HepG2 (cell line): ENCODE data around the gene ULBP2. TPM values are rescaled to one million over a fixed set of nuclear protein-coding genes. Genes with fewer than 3 reads are reported as not detected.

ENCODE experiments used
- ARID3A ChIP-seq: IDR thresholded peaks from 2 replicates; pipeline ENCODE4 v1.6.1; 2012; ENCODE audit warnings: low read depth, low read length, improper control_type of control experiment
- ATRX ChIP-seq: sonication (generic); formaldehyde crosslinking; IDR thresholded peaks from 2 replicates; pipeline ENCODE4 v1.4.0; 2020; ENCODE audit warnings: missing genetic modification reagents, borderline replicate concordance
- CBX5 ChIP-seq: sonication (generic); formaldehyde crosslinking; IDR thresholded peaks from 2 replicates; pipeline ENCODE4 v1.4.0; 2020; ENCODE audit warnings: missing genetic modification reagents, borderline replicate concordance
- CREB1 ChIP-seq, 2 experiments: fragments of 450-650 bp in 1 of 2; IDR thresholded peaks; 2 replicates each; pipeline ENCODE4 v1.6.1; 2016 to 2017; ENCODE audit warnings: control low read depth in 1 of 2, mild to moderate bottlenecking in 1 of 2, missing compliant biosample characterization in 1 of 2, missing genetic modification characterization in 1 of 2
- DBP ChIP-seq: sonication (generic); formaldehyde crosslinking; IDR thresholded peaks from 2 replicates; pipeline ENCODE4 v1.4.0; 2020; ENCODE audit warnings: missing genetic modification reagents; ENCODE audit errors: not compliant biosample characterization
- GATAD2A ChIP-seq: IDR thresholded peaks from 2 replicates; pipeline ENCODE4 v1.6.1; 2016
- LCORL ChIP-seq, 2 experiments: fragments of 450-650 bp in 1 of 2; sonication (generic) in 1 of 2; formaldehyde crosslinking in 1 of 2; IDR thresholded peaks; 2 replicates each; pipeline versions ENCODE4 v1.5.0 to v1.6.1; 2017 to 2020; ENCODE audit warnings: antibody characterized with exemption in 1 of 2, missing genetic modification reagents in 1 of 2
- NBN ChIP-seq: fragments of 450-650 bp; conservative IDR thresholded peaks from 2 replicates; pipeline ENCODE4 v1.6.1; 2017
- PHF5A ChIP-seq: IDR thresholded peaks from one replicate; pipeline ENCODE4 v1.6.1; 2018; ENCODE audit warnings: low read depth, missing genetic modification reagents; ENCODE audit not compliant: unreplicated experiment
- SP1 ChIP-seq, 2 experiments: fragments of 450-650 bp in 1 of 2; sonication (generic) in 1 of 2; formaldehyde crosslinking in 1 of 2; IDR thresholded peaks; 2 replicates each; pipeline versions ENCODE4 v1.4.0 to v1.6.1; 2016 to 2020; ENCODE audit warnings: missing genetic modification reagents in 1 of 2
- THRA ChIP-seq: sonication (generic); formaldehyde crosslinking; IDR thresholded peaks from 2 replicates; pipeline ENCODE4 v1.4.0; 2020; ENCODE audit warnings: missing genetic modification reagents, borderline replicate concordance
- ZNF282 ChIP-seq: fragments of 450-650 bp; IDR thresholded peaks from 2 replicates; pipeline ENCODE4 v1.6.1; 2018; ENCODE audit not compliant: partially characterized antibody
- ZNF562 ChIP-seq: sonication (generic); formaldehyde crosslinking; IDR thresholded peaks from 2 replicates; pipeline ENCODE4 v1.8.0; 2022; ENCODE audit warnings: missing genetic modification reagents, borderline replicate concordance
- polyA plus RNA-seq, 8 experiments: library from polyadenylated mRNA; depleted of rRNA in 3 of 8; stranded (reverse) in 7 of 8; unstranded in 1 of 8; fragments of >200 nt; fragmentation: Illumina TruSeq in 4 of 8; extraction: Trizol in 4 of 8; gene quantifications; 2 replicates each; pipeline versions ENCODE4 v1.2.1 to v1.2.3, GENCODE V29; 2011 to 2016; ENCODE audit warnings: low read depth in 4 of 8, missing spikeins in 1 of 8, mixed read lengths in 1 of 8; ENCODE audit not compliant: insufficient read depth in 1 of 8
- total RNA-seq, 5 experiments: library from RNA; depleted of rRNA; stranded (reverse); fragments of >200 nt; fragmentation: Illumina TruSeq; extraction: Trizol; gene quantifications; 2 replicates each; pipeline ENCODE4 v1.2.3, GENCODE V29; 2016; ENCODE audit warnings: low read depth in 1 of 5
- TF ChIP-seq, protein P1 (sequence below): sonication (generic); formaldehyde crosslinking; IDR thresholded peaks from 2 replicates; pipeline ENCODE4 v1.5.0; 2020; ENCODE audit warnings: mild to moderate bottlenecking, missing genetic modification reagents, moderate library complexity
- TF ChIP-seq, protein P2 (sequence below): sonication (generic); formaldehyde crosslinking; IDR thresholded peaks from 2 replicates; pipeline ENCODE4 v1.4.0; 2020; ENCODE audit warnings: missing genetic modification reagents, borderline replicate concordance

The ULBP2 gene
- total and polyA plus RNA-seq, 2 of the 13 experiments (the other 11 are each of a cell fraction or from before 2014, with no cell fraction given) = not detected

- TF ChIP-seq THRA (CRISPR knock-in tag) (no peak), NBN (0 out of 2 replicates have a peak, but pooled peaks have one; percentile 89), ATRX (no peak), ZNF282 (peak; percentile 90), DBP (CRISPR knock-in tag) (no peak), CBX5 (CRISPR knock-in tag) (no peak), SP1 (IDR thresholded peaks at IDR 0.05) (0 out of 2 replicates have a peak, but pooled peaks have one; percentile 34), SP1 (CRISPR knock-in tag; IDR thresholded peaks at IDR 0.05) (no peak), ZNF562 (CRISPR knock-in tag) (peak; percentile 20; the same call in 1 of the 2 replicates), LCORL (IDR thresholded peaks at IDR 0.05) (peak; percentile 34; the same call in 1 of the 2 replicates), LCORL (CRISPR knock-in tag; IDR thresholded peaks at IDR 0.05) (no peak), PHF5A (CRISPR knock-in tag) (no peak), CREB1 (IDR thresholded peaks at IDR 0.05) (peak; percentile 92), CREB1 (CRISPR knock-in tag; IDR thresholded peaks at IDR 0.05) (no peak), ARID3A (peak; percentile 84), GATAD2A (CRISPR knock-in tag) (0 out of 2 replicates have a peak, but pooled peaks have one; percentile 19)
- TF ChIP-seq, protein P1, sequence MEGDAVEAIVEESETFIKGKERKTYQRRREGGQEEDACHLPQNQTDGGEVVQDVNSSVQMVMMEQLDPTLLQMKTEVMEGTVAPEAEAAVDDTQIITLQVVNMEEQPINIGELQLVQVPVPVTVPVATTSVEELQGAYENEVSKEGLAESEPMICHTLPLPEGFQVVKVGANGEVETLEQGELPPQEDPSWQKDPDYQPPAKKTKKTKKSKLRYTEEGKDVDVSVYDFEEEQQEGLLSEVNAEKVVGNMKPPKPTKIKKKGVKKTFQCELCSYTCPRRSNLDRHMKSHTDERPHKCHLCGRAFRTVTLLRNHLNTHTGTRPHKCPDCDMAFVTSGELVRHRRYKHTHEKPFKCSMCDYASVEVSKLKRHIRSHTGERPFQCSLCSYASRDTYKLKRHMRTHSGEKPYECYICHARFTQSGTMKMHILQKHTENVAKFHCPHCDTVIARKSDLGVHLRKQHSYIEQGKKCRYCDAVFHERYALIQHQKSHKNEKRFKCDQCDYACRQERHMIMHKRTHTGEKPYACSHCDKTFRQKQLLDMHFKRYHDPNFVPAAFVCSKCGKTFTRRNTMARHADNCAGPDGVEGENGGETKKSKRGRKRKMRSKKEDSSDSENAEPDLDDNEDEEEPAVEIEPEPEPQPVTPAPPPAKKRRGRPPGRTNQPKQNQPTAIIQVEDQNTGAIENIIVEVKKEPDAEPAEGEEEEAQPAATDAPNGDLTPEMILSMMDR (CRISPR knock-in tag) = peak; percentile 84
- TF ChIP-seq, protein P2, sequence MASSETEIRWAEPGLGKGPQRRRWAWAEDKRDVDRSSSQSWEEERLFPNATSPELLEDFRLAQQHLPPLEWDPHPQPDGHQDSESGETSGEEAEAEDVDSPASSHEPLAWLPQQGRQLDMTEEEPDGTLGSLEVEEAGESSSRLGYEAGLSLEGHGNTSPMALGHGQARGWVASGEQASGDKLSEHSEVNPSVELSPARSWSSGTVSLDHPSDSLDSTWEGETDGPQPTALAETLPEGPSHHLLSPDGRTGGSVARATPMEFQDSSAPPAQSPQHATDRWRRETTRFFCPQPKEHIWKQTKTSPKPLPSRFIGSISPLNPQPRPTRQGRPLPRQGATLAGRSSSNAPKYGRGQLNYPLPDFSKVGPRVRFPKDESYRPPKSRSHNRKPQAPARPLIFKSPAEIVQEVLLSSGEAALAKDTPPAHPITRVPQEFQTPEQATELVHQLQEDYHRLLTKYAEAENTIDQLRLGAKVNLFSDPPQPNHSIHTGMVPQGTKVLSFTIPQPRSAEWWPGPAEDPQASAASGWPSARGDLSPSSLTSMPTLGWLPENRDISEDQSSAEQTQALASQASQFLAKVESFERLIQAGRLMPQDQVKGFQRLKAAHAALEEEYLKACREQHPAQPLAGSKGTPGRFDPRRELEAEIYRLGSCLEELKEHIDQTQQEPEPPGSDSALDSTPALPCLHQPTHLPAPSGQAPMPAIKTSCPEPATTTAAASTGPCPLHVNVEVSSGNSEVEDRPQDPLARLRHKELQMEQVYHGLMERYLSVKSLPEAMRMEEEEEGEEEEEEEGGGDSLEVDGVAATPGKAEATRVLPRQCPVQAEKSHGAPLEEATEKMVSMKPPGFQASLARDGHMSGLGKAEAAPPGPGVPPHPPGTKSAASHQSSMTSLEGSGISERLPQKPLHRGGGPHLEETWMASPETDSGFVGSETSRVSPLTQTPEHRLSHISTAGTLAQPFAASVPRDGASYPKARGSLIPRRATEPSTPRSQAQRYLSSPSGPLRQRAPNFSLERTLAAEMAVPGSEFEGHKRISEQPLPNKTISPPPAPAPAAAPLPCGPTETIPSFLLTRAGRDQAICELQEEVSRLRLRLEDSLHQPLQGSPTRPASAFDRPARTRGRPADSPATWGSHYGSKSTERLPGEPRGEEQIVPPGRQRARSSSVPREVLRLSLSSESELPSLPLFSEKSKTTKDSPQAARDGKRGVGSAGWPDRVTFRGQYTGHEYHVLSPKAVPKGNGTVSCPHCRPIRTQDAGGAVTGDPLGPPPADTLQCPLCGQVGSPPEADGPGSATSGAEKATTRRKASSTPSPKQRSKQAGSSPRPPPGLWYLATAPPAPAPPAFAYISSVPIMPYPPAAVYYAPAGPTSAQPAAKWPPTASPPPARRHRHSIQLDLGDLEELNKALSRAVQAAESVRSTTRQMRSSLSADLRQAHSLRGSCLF (CRISPR knock-in tag) = no peak
Observed at GRCh38 chr6:149934249-149935156, 7.3 kb upstream of the ULBP2 start (continued).
